Right ventricle myocardium inferior (tissue), 1 donor: ENCODE results near the gene FLT4. TPM values are rescaled to one million over a fixed set of nuclear protein-coding genes. Genes with fewer than 3 reads are reported as not detected.

ENCODE experiments used
- ATAC-seq: fragments of 200-7000 bp; cut with Tn5 transposase; one replicate; pipeline ENCODE4 v1.9.1; 2020; ENCODE audit warnings: mild to moderate bottlenecking, moderate library complexity
- DNase-seq: peaks from one replicate; pipeline ENCODE4 v3.0.0; 2021; ENCODE audit errors: missing footprints
- intact Hi-C: fragments of 100-400 bp; cut with DNase I; formaldehyde crosslinking; loops from one replicate; pipeline ENCODE4 v1.11.0; 2022
- total RNA-seq: library from RNA; stranded (reverse); fragmentation: NEBNext Ultra II Directional; extraction: Animal tissue kit (Norgen Biotek cat#: 25700); gene quantifications from one replicate; pipeline ENCODE4 v1.2.1, GENCODE V29; 2021
- donor health status: DM: no; HTN: yes; CAD: no; lungs with severe emphysema.

The FLT4 gene
- total RNA-seq, 1 donor from 2014 or later: 5.5 TPM

GRCh38 chr5:180600554-180601041, 48.8 kb downstream of the FLT4 start:
- DNase-seq: no peak
- no peak for ATAC-seq
- intact Hi-C loops: no loop called here

DNA sequence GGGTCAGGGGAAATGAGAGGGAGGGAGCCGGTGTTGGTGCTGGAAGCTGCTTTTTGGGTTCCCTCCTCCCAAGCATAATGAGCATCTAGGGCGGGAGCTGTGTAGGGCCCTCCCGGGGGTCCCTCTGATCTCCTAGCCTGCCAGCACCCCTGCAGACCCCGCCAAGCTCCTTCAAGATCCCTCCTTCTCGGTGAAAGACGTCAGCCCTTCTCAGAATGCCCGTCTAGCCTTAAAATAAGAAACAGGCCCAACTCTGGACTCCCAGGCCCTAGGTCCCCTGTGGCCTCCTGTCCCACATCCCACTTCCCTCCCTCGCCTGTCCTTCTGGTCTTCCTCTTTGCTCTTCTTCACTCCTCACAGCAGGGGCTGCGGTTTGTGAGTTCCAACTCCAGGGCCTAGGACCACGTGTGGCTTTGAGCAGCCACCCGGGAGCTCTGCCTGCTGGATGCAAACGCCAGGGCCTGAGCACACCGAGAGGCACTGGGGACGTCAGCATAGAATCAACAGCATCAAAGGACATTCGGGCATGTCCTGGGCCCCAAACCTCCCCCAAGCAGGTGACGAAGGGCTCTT, 49.3 kb downstream of the FLT4 start:
- no peak for DNase-seq
- intact Hi-C loops: no loop called here

DNA sequence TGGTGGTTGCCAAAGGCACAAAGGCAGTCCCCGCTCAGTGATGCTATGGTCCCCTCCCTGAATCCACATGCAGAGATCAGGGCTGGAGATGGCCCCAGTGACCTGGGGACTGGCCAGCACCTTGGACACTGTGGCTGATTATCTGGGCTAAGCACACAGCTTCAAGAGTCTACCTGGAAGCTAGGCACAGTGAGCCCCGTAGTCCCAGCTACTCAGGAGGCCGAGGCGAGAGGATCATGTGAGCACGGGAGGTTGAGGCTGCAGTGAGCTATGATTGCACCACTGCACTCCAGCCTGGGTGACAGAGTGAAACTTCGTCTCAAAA, 49.8 kb downstream of the FLT4 start:
- no peak for DNase-seq
- no peak for ATAC-seq
- intact Hi-C loops: no loop called here

More for the DNA sequence above, 49.3 kb downstream of the FLT4 start:
- ATAC-seq: no peak

DNA sequence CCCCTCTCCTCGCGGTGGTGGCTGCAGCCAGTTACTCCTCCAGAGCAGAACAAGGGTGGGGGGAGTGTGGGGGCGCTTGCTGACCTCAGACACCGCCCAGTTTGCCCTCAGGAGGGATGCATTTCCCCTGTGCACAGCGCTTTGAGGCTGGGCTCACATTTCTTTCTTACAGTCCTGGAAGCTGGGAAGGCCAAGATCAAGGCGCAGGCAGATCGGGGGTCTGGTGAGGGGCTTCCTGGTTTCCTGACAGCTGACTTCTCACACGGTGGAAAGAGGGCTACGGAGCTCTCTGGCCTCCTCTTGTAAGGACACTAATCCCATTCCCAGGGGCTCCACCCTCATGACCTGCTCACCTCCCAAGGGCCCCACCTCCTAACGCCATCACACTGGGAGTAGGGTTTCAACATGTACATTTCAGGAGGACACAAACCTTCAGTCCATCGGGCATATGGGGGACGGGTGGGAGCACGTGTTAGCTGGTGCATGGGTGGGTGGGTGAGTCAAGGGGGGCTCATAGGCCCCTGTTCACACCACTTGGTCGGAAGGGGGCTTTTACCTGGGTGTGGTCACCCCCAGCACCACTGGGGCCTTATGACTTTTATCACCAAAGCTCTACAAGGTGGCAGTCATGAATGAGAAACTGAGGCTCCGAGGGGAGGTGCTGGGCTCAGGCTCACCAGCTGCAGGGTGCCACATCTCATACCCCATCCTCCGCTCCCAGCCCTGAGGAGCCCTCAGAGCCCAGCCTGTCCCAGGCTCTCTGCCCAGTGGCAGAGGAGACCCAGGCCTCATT, 50.4 kb downstream of the FLT4 start:
- no peak for ATAC-seq
- DNase-seq: no peak
- intact Hi-C loops: no loop called here

GRCh38 chr5:180598316-180598701, 51.1 kb downstream of the FLT4 start:
- no peak for DNase-seq
- intact Hi-C loops: no loop called here
- no peak for ATAC-seq

DNA sequence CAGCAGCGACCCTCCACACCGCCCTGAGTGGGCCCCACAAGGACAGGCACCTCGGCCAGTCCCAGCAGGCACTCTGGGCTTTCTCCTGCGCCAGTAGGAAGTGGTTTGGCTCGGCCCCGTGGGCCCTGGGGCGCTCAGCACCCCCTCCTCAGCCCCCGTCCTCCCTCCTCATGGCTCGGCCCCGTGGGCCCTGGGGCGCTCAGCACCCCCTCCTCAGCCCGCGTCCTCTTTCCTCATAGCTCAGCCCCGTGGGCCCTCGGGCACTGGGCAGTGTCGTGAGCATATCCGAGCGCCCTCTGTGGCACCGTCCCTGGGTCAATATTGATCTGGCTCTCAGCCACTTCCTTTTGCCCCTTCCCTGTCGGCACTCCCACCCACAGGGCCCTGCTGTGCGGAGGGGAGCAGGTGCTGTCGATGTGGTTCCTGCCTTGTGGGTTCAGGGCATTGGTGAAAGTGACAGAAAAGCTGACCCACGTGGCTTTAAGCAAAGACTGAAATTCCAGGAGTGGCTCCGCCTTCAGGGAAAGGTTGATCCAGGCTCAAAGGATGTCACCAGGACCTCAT, 52.6 kb downstream of the FLT4 start:
- ATAC-seq (no peak), DNase-seq (no peak)
- intact Hi-C loops: no loop called here

- DNase-seq: no peak
- intact Hi-C loops: no loop called here
- ATAC-seq: no peak
Measured at GRCh38 chr5:180596115-180596667, 53.2 kb downstream of the FLT4 start.

- DNase-seq (no peak), ATAC-seq (no peak)
- intact Hi-C loops: no loop called here
Measured at GRCh38 chr5:180595381-180596114, 53.9 kb downstream of the FLT4 start.

DNA sequence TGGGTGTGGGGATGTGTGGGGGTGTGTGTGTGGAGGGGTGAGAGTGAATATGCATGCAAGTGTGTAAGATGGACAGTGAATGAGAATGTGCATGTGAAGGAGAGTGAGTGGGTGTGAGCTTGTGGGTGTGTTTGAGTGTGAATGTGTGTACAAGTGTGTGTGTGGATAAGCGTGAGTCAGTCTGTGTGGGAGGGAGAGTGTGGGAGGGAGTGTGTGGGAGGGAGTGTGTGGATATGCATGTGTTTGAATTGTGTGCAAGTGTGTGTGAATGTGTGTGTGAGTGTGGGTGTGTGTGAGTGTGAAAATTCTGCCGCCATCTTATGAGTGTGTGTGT, 54.4 kb downstream of the FLT4 start:
- DNase-seq: no peak
- no peak for ATAC-seq
- intact Hi-C loops: no loop called here

DNA sequence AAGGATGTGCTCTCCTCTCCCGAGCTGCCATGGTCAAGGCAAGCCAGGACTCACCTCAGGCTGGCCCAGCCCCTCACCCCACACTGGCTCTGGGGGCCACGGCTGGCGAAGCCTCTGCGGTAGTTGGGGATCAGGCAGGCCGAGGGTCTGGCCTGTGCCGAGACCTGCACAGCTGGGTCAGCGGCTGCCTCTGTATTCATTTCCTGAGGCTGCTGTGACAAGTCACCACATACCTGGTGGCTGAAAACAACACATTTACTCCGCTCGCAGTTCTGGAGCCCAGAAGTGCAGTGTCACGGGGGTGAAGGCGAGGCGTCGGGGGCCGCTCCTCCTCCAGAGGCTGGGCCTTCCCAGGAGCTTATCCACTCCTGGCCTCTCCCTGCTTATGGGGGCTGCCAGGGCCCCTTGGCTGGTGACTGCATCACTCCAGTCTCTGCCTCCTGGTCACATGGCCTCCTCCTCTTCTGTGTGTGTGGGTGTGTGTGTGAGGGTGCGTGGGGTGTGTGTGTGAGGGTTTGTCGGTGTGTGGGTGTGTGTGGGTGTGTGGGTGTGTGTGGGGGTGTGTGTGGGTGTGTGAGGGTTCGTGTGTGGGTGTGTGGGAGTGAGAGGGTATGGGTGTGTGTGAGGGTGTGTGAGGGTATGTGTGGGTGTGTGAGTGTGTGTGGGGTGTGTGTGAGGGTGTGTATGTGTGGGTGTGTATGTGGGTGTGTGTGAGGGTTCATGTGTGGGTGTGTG, 54.9 kb downstream of the FLT4 start:
- intact Hi-C loops: no loop called here
- no peak for ATAC-seq
- no peak for DNase-seq

- DNase-seq: no peak
- no peak for ATAC-seq
- intact Hi-C loops: no loop called here
Measured at GRCh38 chr5:180593446-180594206, 55.8 kb downstream of the FLT4 start.

- ATAC-seq (no peak), DNase-seq (no peak)
Measured at GRCh38 chr5:180592176-180592575, 57.2 kb downstream of the FLT4 start.

DNA sequence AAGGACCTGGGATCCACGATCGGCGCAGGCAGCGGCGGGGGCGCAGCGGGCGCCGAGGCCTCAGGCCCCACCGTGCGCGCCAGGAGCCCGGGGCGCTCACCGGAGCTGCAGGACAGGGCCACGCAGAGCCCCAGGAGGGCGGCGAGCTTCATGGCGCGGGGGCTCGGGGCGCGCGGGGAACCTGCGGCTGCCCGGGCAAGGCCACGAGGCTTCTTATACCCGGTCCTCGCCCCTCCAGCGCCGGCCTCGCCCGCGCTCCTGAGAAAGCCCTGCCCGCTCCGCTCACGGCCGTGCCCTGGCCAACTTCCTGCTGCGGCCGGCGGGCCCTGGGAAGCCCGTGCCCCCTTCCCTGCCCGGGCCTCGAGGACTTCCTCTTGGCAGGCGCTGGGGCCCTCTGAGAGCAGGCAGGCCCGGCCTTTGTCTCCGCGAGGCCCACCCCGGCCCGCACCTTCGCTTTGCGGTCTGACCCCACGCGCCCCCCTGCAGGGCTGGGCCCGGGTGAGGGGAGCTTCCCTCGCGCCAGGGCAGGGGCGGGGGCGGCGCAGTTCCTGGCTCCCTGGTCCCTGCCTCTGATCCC, 58.0 kb downstream of the FLT4 start, which contains the start of gene SCGB3A1:
TSS of gene SCGB3A1 (minus strand) at position 189 of the 577 bp plus-strand sequence. CDS start at position 152, 37 bp downstream.
- DNase-seq: no peak
- intact Hi-C loops: no loop called here
- ATAC-seq: no peak

More at GRCh38 chr5:180592176-180592575, 57.2 kb downstream of the FLT4 start:
- intact Hi-C loops: no loop called here

GRCh38 chr5:180590543-180591310, 58.7 kb downstream of the FLT4 start:
- intact Hi-C loops: no loop called here
- ATAC-seq: no peak
- no peak for DNase-seq

GRCh38 chr5:180589771-180590542, 59.4 kb downstream of the FLT4 start:
- DNase-seq (no peak), ATAC-seq (no peak)
- intact Hi-C loops: no loop called here

DNA sequence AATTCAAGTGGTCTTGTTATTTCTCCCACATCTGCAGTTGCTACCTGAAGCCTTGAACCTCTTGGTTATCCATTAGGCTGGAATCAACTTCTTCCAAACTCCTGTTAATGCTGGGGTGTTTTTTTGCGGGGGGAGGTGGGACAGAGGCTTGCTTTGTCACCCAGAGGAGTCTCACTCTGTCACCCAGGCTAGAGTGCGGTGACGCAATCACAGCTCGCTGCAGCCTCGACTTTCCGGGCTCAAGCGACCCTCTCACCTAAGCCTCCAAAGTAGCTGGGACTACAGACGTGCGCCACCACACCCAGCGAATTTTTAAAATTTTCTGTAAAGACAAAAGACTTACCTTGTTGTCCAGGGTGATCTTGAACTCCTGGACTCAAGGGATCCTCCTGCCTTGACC, 62.5 kb downstream of the FLT4 start:
- intact Hi-C loops: no loop called here
- ATAC-seq (no peak), DNase-seq (no peak)
